Inflammatory macrophage (primary cell): ENCODE data around the gene SH2D3A.
"Not testable (repeated sequence)": the region's sequence is repeated elsewhere in the genome, so short reads cannot be mapped to it uniquely, and the experiment has no call there.

Experiments
- DNase-seq, 2 donors: peaks; one replicate each; pipeline ENCODE4 v3.0.0-alpha.2; 2020 to 2022
- total RNA-seq, 18 experiments: gene quantifications; one replicate each; lab custom pipeline; 2026; ENCODE audit warnings: mixed read lengths in 6 of 18, inconsistent platforms in 2 of 18; lab: John Stamatoyannopoulos, UW

Gene SH2D3A
- total RNA-seq, result 0.11 to 8.0 (median 0.40) reads per million in 18 experiments

DNA sequence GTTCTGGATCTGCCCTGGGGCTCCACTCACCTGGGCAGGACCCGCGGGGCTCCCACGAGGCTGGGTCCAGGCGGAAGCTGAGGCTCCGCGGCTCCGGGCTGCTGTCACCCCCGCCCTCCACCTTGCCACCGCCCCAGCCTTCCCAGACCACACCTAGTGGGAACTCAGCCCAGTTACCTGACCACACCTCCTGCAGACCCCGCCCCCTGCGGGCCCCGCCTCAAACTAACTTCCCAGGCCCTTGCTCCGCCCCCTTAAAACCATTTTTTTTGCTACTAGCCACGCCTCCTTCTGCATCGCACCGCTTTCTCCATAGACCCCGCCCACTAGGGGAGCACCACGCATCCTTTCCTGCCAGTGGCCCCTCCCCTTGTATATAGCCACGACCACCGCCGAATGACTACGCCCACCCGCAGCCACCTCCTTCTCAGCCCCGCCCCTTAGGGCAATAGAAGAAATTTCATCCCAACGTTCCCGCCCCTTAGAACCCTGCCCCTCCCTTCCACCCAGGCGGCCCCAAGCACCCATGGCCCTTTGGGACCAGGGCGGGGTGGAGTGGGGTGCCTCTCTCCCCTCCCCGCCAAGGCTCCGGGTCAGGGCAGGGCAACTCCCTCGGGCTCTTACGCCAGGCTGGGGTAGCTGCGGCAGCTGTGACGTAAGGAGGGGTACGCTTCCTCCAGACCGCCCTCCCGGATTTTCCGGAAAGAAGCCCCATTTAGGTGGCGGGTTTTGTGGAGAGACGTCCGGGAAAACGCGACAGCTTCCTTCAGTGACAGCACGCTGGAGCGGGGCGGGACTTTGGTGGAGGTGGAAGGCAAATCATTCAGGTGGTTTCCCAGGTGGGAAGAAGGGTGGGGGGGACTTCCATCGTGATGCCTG, at the start of gene SH2D3A:
Gene SH2D3A, minus strand, starts transcription at position 79 of the 879 bp plus-strand sequence. CDS start 3,687 bp downstream, outside the sequence.
- peak; percentile 73 to 78 for DNase-seq

DNA sequence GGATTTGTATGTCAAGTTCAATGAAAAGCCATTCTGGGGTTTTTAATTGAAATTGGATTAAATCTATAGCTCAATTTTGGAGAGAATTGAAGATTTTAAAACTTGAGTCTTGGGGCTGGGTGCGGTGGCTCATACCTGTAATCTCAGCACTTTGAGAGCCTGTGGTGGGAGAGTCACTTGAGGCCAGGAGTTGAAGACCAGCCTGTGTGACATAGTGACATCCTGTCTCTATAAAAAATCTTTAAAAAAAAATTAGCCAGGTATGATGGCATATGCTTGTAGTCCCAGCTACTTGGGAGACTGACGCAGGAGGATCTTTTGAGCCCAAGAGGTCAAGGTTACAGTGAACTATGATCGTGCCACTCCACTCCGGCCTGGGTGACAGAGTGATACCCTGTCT, 46.4 kb upstream of the SH2D3A start:
- no peak for DNase-seq

DNA sequence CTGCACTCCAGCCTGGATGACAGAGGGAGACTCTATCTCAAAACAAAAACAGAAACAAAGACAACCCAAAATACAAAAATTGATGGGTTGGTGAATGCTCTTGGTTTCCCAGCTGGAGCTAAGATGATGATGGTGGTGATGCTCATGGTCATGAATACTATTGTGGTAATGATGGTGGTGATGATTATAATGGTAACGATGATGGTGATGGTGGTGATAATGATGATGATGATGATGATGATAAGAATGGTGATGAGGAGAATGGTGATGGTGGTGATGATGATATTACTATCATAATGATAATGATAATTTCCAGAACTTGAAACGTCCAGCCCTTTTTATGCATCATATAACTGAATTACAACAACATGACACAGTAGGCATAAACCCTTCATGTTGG, 45.4 kb upstream of the SH2D3A start:
- DNase-seq, result no peak

DNA sequence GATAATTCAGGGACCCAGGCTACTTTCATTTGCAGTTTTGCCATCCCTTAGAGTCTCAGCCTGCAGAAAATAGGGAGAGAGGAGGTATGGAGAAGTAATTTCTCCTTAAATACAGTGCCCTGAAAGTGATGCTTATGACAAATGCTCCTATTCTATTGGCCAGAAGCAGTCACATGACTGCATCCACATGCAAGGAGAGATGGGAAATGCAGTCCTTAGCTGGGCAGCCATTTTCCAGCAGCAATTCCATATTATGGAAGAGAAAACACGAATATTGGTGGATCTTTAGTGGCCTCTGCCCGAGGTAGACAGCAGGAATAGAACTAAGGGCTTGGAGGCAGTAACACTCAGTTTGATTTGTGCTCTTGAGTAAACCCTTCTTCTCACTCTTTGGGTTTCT, 44.7 kb upstream of the SH2D3A start:
- peak; percentile 41 to 53 for DNase-seq

DNA sequence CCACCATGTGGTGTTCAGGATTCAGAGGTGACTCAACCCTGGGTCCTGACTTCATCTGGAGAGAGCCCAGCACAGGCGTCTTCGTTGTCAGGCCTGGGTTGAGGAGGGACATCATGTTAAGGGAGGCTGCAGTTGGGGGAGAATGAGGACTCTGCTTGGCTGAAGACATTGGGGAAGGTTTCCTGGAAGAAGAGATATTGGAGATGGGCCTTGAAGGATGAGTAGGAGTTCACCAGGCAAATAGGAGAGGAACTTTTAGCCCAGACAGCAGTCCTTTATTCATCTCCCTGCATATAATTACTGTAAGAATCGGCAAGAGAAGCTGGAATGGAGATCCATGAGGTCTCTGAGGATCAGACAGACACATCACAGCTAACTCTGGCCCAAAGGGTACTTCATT, 44.1 kb upstream of the SH2D3A start:
- no peak for DNase-seq

DNA sequence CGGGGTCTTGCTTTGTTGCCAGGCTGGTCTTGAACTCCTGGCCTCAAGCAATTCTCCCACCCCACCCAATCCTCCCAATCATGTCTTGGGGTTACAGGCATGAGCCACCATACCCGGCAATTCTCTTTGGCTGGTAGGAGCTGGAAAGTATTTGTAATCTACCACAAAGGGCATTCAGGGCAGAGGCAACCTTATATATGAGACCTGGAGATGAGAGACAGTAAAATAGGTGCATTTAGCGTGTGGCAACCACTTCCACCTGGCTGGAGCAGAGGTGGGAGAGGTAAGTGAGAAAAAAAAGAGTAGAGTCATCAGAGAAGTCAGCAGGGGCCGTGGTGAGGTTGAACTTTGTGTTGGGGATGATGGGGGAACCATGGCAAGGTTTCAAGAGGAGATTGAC, 42.0 kb upstream of the SH2D3A start:
- no peak for DNase-seq

DNA sequence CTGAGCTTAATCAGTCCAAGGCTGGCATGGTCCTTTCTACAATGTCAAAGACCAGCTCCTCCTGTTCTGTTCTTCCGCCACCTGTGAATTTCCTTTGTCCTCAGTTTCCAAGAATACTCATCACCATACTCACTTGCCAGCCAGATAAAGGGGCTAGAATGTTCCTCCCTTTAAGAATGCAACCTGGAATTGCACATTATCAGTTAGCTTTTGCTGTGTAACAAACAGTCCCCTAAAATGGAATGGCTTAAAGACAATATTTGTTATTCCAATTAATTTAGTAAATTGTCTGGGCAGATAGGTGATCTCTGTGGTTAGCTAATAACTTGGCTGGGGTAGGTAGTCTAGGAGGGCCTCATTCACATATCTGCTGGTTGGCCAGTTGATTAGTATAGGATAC, 41.3 kb upstream of the SH2D3A start:
- no peak for DNase-seq

DNA sequence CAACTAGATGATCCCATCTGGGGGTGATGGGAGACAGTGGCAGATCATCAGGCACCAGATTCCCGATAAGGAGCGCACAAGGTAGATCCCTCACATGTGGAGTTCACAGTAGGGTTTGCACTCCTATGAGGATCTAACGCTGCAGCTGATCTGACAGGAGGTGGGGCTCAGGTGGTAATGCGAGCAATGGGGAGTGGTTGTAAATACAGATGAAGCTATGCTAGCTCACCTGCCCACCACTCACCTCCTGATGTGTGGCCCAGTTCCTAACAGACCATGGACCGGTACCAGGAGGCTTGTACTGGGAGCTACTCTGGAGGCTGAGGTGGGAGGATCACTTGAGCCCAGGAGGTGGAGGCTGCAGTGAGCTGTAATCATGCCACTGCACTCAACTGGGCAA, 40.1 kb upstream of the SH2D3A start:
- DNase-seq, result no peak

DNA sequence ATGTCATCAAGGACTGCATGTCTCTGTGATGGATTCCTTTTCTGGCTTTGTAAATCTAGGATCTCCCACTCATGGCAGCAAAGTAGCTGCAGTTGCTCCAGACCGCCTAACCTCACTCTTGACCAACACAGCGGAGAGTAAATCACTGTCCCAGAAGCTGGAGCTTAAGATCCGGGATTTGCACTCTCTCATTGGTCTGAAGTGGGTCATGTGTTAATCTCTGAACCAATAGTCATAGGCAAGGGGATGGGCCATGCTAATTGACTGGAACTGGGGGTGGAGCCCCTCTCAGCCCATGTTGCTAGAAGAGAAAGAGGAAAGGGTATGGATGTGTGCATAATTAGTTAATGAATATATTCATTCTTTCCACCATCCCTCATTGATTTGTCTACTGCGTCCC, 39.3 kb upstream of the SH2D3A start:
- peak in 1 of 2 donors; percentile 12 for DNase-seq

DNA sequence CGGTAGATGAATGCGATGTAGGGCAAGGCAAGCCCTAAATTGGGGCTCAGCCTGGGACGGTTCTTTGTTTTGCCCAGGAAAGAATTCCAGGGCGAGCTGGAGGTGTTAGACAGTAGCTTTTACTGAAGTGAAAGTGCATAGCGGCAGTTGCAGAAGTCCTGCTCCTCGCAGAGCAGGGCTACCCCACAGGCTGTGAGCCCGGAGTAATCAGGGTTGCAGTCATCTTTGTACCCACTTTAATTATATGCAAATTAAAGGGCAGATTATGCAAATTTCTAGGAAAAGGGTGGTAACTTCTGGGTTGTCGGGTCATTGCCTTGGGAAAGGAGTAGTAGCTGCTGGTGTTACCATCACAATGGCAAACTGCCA, 35.8 kb upstream of the SH2D3A start:
- peak; percentile 60 to 67 for DNase-seq

DNA sequence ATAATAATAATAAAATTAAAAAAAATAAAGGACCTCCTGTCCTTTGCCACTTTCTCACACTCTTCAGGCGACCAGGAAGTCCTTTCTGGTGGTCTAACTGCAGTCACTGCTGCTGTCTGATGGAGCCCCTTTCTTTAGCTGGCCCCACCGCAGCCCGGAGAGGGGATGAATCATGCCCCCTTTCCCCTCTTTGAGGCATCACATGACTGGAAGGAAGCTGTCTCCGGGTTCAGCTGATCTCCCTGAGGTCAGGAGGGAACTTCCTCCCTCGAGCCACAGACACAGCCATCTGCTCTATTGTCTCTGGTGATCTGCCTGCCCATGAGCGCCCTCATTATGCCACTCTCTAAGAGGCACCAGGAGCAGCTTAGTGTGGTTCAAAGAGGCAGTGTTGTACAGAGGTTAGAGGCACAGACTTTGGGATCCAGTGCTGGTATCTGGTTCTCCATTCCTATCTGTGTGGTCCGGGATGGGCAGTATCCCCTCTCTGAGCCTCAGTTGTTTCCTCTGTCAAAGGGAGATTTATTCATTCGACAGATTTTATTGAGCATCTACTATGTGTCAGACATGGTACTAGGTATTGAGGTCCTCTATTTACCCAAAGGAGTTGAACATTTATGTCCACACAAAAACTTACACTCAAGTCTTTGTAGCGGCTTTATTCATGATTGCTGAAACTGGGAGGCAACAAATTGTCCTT, 35.3 kb upstream of the SH2D3A start:
- peak; percentile 93 to 95 for DNase-seq

DNA sequence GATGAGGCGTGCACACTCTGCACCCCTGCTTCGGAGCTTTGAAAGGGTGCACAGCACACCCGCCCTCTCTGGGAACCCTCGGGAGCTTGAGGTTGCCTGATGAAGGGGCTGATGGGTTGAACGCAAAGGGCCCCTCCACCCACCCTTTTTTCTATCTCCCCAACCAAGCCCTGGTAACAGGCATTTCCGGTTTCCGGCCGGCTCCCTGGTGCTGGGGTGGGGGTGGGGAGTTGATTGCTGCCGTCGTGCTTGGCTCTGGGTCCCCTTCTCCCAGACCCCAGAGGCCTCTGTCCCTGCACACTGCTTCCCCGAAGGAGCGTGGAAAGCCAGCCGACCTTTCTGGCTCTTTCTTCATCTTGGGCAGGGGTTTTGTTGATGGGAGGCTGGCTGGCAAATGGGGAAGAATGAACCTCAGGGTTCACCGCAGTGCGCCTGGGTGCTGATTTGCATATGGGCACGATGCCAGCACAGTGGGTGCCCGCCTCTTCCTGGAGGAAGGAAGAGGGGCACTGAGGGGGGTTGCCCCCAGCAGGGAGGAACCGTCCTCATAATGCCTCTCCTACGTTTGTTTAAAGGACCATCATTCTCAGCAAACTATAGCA, 34.4 kb upstream of the SH2D3A start:
- peak; percentile 93 to 94 for DNase-seq

DNA sequence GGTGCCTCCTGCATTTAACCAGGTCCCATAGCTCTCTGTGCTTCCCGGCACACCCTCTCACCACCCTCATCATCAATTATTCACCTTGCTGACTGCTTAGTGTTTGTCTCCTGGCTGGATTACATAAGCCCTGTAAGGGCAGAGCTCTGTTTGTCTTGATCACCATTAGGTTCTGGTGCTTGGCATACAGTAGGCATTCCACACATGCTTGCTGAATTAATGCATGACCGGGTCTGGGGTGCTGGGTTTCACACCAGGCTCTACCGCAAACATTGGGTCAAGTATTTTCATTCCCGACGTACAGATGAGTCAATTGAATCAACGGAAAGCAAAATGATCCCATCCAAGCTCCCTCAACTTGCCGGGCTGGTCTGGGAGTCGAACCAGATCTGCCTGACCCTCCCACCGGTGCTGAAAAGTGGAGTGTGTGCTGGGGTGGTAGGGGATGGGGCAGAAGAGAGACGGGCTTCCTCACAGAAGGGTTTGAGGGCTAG, 33.8 kb upstream of the SH2D3A start:
- DNase-seq, result no peak

DNA sequence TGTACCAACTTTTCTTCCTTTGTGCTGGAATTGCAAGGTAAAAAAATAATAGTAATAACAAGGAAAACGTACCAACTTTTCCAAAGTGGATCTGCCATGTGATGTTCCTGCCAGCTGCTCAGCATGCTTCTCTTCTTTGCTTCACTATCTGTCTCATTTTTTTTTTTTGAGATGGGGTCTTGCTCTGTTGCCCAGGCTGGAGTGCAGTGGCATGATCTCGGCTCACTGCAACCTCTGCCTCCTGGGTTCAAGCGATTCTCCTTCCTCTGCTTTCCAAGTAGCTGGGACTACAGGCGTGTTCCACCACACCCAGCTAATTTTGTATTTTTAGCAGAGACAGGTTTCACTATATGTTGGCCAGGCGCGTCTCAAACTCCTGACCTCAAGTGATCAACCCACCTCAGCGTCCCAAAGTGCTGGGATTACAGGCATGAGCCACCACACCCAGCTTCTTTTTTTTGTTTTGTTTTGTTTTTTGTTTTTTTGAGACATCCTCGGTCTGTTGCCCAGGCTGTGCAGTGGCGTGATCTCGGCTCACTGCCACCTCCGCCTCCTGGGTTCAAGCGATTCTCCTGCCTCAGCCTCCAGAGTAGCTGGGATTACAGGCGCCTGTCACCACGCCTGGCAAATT, 33.0 kb upstream of the SH2D3A start:
- not testable (repeated sequence) for DNase-seq

DNA sequence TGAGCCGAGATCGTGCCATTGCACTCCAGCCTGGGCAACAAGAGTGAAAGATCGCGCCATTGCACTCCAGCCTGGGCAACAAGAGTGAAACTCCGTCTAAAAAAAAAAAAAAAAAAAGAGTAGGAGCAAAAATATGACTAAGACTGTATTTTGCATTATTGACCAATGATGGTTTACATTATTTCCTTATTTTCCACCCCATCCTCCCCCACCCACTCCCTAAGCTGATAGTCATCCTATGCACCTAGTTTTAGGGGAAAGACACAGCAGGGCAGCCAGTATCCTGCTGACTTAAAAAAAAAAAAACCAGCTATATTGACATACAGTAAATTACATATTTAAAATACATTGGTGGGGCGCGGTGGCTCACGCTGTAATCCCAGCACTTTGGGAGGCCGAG, 30.4 kb upstream of the SH2D3A start:
- DNase-seq, result peak; percentile 82 to 86

DNA sequence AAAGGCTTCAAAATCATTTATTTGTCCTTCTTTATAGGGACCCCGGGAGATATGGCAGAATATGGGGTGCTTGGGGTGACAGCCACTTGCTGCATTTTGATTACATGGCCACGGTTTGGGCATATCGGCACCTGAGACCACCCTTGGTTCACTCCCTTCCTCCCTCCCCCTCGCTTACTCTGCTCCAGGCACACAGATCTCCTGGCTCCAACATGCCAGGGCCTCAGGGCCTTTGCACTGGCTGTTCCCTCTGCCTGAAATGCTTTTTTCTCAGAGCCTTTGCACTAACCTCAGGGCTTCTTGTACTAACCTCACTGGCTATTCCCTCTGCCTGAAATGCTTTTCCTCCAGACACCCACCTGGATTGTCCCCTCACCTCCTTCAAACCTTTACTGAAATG, 29.0 kb upstream of the SH2D3A start:
- no peak for DNase-seq

DNA sequence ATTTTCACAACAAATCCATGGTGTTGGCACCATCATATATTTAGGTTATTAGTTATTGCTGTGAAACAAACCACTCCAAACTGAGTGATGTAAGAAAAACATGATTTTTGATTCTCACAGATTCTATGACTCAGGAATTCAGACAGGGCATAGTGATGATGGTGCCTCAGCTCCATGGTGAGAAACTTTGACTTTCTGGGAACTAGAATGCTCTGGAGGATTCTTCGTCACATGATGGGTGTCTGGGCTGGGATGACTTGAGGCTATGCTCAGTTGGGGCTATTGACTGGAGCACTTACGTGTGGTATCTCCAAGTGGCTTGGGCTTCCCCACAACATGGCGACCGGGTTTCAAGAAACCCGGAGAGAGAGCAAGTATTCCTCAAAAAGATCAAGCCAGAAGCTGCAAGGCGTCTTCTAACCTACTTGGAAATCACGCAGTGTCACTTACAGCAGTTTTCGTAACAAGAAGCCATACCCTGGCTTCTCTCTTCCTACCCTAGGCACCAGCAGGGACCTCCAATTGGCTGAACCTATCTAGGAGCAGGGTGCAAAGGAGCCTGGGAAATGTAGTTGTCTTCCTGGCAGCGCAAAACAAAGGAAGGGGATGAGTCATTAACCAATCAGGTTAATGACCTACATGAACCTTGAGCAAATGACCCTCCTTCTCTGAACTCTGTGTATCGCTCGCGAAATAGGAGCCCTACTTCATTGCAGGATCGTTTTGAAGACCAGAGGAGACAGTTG, 27.6 kb upstream of the SH2D3A start:
- DNase-seq, result peak; percentile 27 to 43

DNA sequence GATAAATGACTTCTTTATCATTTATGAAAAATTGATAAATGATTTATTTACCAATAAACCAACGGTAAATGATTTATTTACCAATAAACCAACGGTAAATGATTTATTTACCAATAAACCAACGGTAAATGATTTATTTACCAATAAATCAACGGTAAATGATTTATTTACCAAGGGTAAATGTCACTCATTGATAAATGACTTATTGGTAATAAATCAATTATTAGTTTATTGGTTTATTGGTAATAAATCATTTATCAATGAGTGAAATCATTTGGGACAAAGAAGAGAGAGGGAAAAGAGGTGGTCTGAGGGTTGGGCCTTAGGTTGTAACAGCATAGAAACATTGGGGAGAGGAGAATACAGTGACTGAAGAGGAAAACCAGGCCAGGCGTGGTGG, 26.7 kb upstream of the SH2D3A start:
- DNase-seq, result no peak

DNA sequence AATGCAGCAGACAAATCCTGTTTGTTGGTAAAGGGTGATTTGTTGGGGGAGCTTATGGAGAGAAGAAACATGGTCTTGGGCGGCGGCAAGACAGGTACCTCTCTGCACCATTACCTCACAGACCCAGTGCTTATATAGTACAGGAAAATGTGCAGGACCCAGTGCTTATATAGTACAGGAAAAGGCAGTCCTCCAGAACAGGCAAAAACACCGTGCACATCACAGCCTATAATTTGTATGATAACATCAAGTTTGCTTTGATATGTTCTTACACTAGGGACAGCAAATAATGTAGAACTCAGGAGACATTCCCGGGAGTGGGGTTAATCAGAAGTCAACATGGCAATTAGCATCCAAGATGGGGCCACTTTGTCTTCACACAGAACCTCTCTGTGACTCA, 26.2 kb upstream of the SH2D3A start:
- no peak for DNase-seq

DNA sequence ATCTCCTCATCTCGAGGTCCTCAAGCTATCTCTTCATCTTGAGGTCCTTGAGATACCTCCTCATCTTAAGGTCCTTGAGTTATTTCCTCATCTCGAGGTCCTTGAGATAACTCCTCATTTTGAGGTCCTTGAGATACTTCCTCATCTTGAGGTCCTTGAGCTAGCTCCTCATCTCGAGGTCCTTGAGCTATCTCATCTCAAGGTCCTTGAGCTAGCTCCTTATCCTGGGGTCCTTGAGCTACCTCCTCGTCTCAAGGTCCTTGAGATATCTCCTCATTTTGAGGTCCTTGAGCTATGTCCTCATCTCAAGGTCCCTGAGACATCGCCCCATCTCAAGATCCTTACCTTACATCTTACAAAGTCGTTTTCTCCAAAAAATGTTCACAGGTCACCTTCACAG, 24.0 kb upstream of the SH2D3A start:
- no peak for DNase-seq

DNA sequence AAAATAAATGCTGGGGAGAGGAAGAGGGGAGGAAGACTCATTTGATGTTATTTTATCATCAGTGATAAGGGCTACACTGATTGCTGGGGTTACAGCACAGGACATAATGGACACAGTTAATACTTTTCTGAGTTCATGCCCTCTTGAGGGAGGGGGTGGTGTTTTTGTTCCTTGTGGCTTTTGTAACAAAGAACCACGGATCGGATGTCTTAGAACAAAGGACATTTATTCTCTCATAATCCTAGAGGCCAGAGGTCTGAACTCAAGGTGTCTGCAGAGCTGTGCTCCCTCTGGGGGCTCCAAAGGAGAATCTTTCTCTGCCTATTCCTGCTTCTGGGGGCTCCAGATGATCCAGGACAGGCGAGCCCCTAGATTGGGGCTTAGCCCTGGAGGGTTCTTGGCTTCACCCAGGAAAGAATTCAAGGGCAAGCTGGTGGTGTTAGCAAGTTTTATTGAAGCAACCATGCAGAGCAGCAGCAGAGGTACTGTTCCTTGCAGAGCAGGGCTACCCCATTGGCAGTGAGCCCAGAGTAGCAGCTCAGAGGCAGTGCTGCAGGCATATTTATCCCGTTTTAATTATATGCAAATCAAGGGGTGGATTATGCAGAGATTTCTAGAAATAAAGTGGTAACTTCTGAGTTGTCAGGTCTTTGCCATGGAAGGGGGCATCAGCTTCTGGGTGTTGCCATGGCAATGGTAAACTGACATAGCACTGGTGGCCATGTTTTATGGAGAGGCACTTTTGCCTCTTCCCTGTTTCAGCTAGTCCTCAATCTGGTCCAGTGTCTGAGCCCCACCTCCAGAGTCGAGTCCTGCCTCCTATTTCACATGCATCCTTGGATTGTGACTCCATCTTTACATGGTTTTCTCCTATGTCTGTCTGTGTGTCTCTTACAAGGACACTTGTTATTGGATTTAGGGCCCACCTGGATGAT, 23.2 kb upstream of the SH2D3A start:
- DNase-seq, result no peak
